ENCODE measurements around the gene SNAI1. TPM values are rescaled to one million over a fixed set of nuclear protein-coding genes. Genes with fewer than 3 reads are reported as not detected.
A peak's percentile ranks its signal among the peaks of the same experiment; 100 is the strongest.

SNAI1 gene
- total RNA-seq, 3 donors from 2014 or later, result 0.80 to 5.0 (median 4.3) TPM

- Histone ChIP-seq H3K4me3 (peak overlapping the region; percentile 41 to 72 (median 59)), H3K9me3 (no peaks in the 10 kb centered on the region), H3K27ac (peak overlapping the region in 1 of 2 donors; percentile 72), H3K27me3 (no peaks in the 10 kb centered on the region), H3K36me3 (no peaks in the 10 kb centered on the region), H3K4me1 (peaks cover 13 to 16% of the 10 kb centered on the region in 2 donors)
- TF ChIP-seq POLR2AphosphoS5 (IDR thresholded peaks at IDR 0.05), result no peak
- no peak for TF ChIP-seq CTCF (IDR thresholded peaks at IDR 0.05)
- TF ChIP-seq POLR2A (IDR thresholded peaks at IDR 0.05), result no peak
- DNase-seq (ENCODE audit: low spot score in 2 of 2), result no peak
- intact Hi-C loops (cut with DNase I; ENCODE audit: low total_unique reads), result no loop called here
These were observed 1.8 kb downstream of the SNAI1 start for GRCh38 chr20:49984426-49985153.

GRCh38 chr20:49985157-49985556 is 2.4 kb downstream of the SNAI1 start:
- H3K27ac ChIP-seq, result peak overlapping the region in 1 of 2 donors; percentile 7
- intact Hi-C loops (cut with DNase I; ENCODE audit: low total_unique reads), result no loop called here

GRCh38 chr20:49985617-49986016 is 2.8 kb downstream of the SNAI1 start:
- Histone ChIP-seq H3K9me3 (no peaks in the 10 kb centered on the region), H3K36me3 (no peaks in the 10 kb centered on the region), H3K4me3 (peak overlapping the region; percentile 41 to 72 (median 59)), H3K4me1 (peaks cover 16 to 23% of the 10 kb centered on the region in 2 donors), H3K27me3 (no peaks in the 10 kb centered on the region), H3K27ac (peak overlapping the region in 1 of 2 donors; percentile 7)
- TF ChIP-seq CTCF (IDR thresholded peaks at IDR 0.05), result no peak
- no peak for TF ChIP-seq POLR2AphosphoS5 (IDR thresholded peaks at IDR 0.05)
- TF ChIP-seq POLR2A (IDR thresholded peaks at IDR 0.05), result no peak
- no peak for DNase-seq (ENCODE audit: low spot score in 2 of 2)
- intact Hi-C loops (cut with DNase I; ENCODE audit: low total_unique reads), result no loop called here

More at GRCh38 chr20:49985157-49985556, 2.4 kb downstream of the SNAI1 start:
- Histone ChIP-seq H3K27me3 (no peaks in the 10 kb centered on the region), H3K36me3 (no peaks in the 10 kb centered on the region), H3K4me1 (peaks cover 16 to 19% of the 10 kb centered on the region in 2 donors), H3K4me3 (peak overlapping the region; percentile 41 to 72 (median 59)), H3K9me3 (no peaks in the 10 kb centered on the region)
- DNase-seq (ENCODE audit: low spot score in 2 of 2), result no peak
- TF ChIP-seq POLR2AphosphoS5 (IDR thresholded peaks at IDR 0.05) (no peak), CTCF (IDR thresholded peaks at IDR 0.05) (no peak), POLR2A (IDR thresholded peaks at IDR 0.05) (no peak)

GRCh38 chr20:49986049-49986448 is 3.3 kb downstream of the SNAI1 start:
- H3K27ac ChIP-seq, result no peak overlapping the region
- no peak for DNase-seq (ENCODE audit: low spot score in 2 of 2)
- H3K4me1 ChIP-seq, result peaks cover 16 to 25% of the 10 kb centered on the region in 2 donors
- no peaks in the 10 kb centered on the region for H3K27me3 ChIP-seq
- no peaks in the 10 kb centered on the region for H3K9me3 ChIP-seq
- H3K4me3 ChIP-seq, result peak overlapping the region; percentile 41 to 72 (median 59)
- intact Hi-C loops (cut with DNase I; ENCODE audit: low total_unique reads), result no loop called here
- H3K36me3 ChIP-seq, result no peaks in the 10 kb centered on the region
- TF ChIP-seq CTCF (IDR thresholded peaks at IDR 0.05), result no peak
- no peak for TF ChIP-seq POLR2AphosphoS5 (IDR thresholded peaks at IDR 0.05)
- TF ChIP-seq POLR2A (IDR thresholded peaks at IDR 0.05), result no peak

Measured in breast epithelium (tissue), 4 donors.